Adrenal gland (tissue), 5 donors: ENCODE measurements around the gene METTL24.

Experiments used
- POLR2A ChIP-seq, 2 donors: fragments of 450-650 bp; IDR thresholded peaks; one replicate each; pipeline ENCODE4 v1.6.1; 2017; ENCODE audit warnings: antibody characterized with exemption in 2 of 2, mild to moderate bottlenecking in 2 of 2, moderate library complexity in 1 of 2
- TF ChIP-seq, protein P1 (sequence below), 6 experiments: fragments of 450-650 bp in 4 of 6; fragments of 200-600 bp in 2 of 6; sonication (generic) in 1 of 6; IDR thresholded peaks; 1 replicate in 5 of 6; 2 replicates in 1 of 6; pipeline versions ENCODE4 v1.5.1 to v1.8.0; 2016 to 2021; ENCODE audit warnings: antibody characterized with exemption in 6 of 6, mild to moderate bottlenecking in 2 of 6, moderate library complexity in 1 of 6
- donor health status: DM: no; HTN: no; CAD: no.

- no peak for TF ChIP-seq POLR2A (IDR thresholded peaks at IDR 0.05)
- TF ChIP-seq, protein P1, sequence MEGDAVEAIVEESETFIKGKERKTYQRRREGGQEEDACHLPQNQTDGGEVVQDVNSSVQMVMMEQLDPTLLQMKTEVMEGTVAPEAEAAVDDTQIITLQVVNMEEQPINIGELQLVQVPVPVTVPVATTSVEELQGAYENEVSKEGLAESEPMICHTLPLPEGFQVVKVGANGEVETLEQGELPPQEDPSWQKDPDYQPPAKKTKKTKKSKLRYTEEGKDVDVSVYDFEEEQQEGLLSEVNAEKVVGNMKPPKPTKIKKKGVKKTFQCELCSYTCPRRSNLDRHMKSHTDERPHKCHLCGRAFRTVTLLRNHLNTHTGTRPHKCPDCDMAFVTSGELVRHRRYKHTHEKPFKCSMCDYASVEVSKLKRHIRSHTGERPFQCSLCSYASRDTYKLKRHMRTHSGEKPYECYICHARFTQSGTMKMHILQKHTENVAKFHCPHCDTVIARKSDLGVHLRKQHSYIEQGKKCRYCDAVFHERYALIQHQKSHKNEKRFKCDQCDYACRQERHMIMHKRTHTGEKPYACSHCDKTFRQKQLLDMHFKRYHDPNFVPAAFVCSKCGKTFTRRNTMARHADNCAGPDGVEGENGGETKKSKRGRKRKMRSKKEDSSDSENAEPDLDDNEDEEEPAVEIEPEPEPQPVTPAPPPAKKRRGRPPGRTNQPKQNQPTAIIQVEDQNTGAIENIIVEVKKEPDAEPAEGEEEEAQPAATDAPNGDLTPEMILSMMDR (IDR thresholded peaks at IDR 0.05) = no peak
Measured at GRCh38 chr6:110327391-110327790, 30.8 kb downstream of the METTL24 start.
